GM10266 (cell line): ENCODE results near the gene POU2F1.

Experiments used
- DNase-seq: peaks from one replicate; pipeline ENCODE4 v3.0.0; 2012; ENCODE audit errors: extremely low spot score
- TF ChIP-seq, protein P1 (sequence below): IDR thresholded peaks from 2 replicates; pipeline ENCODE4 v1.5.1; 2012; ENCODE audit warnings: mild to moderate bottlenecking, low read depth; ENCODE audit not compliant: control insufficient read depth, insufficient read depth; ENCODE audit errors: missing control alignments

POU2F1 gene

DNA sequence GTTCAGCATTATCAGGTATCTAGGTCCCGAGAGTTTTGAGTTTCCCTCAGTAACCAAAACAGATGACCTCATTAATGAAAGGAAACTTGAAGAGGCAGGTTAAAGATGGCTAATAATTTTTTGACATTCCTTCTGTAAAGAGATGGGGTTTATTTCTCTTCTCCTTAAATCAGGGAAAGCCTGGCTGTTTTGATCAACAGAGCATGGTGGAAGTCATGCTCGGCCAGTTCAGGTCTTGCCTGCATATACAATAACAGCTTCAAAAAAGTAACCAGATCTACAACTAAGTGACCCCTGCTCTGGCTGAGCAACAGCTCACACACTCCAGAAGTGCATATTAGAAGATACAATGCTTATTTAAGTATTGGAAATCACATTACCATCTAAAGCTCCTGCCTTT is 36.6 kb upstream of the POU2F1 start:
- no peak for DNase-seq
- TF ChIP-seq, protein P1, sequence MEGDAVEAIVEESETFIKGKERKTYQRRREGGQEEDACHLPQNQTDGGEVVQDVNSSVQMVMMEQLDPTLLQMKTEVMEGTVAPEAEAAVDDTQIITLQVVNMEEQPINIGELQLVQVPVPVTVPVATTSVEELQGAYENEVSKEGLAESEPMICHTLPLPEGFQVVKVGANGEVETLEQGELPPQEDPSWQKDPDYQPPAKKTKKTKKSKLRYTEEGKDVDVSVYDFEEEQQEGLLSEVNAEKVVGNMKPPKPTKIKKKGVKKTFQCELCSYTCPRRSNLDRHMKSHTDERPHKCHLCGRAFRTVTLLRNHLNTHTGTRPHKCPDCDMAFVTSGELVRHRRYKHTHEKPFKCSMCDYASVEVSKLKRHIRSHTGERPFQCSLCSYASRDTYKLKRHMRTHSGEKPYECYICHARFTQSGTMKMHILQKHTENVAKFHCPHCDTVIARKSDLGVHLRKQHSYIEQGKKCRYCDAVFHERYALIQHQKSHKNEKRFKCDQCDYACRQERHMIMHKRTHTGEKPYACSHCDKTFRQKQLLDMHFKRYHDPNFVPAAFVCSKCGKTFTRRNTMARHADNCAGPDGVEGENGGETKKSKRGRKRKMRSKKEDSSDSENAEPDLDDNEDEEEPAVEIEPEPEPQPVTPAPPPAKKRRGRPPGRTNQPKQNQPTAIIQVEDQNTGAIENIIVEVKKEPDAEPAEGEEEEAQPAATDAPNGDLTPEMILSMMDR, result no peak

DNA sequence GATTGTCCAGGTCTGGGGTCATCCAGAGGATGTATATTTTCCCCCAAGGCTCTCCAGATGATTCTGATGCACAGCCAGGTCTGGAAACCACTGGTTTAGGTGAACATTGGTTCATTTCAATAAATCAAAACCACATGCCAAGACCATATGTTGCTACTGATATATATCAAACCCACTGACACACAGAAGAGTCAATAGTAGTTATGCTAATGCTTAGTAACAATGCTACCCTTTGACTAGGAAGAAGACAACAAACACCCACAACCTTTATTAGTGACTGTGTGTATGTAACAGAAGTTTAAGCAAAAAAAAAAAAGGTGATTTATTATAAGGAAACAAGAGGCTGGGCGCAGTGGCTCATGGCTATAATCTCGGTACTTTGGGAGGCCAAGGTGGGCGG is 35.6 kb upstream of the POU2F1 start:
- no peak for DNase-seq

GRCh38 chr1:167185974-167186657 is 34.6 kb upstream of the POU2F1 start:
- DNase-seq, result no peak
- TF ChIP-seq, protein P1, result no peak

More for the DNA sequence above, 35.6 kb upstream of the POU2F1 start:
- TF ChIP-seq, protein P1, result no peak

GRCh38 chr1:167186771-167187170 is 33.9 kb upstream of the POU2F1 start:
- TF ChIP-seq, protein P1, result no peak

GRCh38 chr1:167190747-167191237 is 29.9 kb upstream of the POU2F1 start:
- TF ChIP-seq, protein P1, result no peak
- no peak for DNase-seq

More at GRCh38 chr1:167186771-167187170, 33.9 kb upstream of the POU2F1 start:
- no peak for DNase-seq

DNA sequence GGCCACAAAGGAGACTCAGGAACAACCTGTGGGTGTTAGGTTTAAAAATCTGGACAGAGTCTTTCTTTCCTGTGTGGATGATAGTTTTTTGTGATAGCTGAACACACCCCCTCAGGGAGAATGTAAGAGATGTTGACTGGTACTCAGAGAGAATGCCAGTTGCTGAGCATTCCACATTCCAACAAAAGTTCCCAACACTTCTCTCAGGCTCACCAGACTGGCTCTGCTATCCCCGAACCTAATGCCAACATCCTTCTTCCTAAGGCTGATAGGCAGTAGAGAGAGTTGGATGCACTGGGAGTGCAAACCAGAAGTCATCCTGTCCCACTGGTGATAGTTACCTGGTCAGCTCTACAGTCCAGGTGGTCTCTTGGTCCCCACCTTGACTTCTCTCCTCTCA is 28.7 kb upstream of the POU2F1 start:
- TF ChIP-seq, protein P1, result no peak
- no peak for DNase-seq

- TF ChIP-seq, protein P1, result no peak
- DNase-seq, result no peak
Observed at GRCh38 chr1:167194182-167194581, 26.5 kb upstream of the POU2F1 start.
